Fibroblast of lung (primary cell): ENCODE data around the gene UBE2E3. TPM values are rescaled to one million over a fixed set of nuclear protein-coding genes. Genes with fewer than 3 reads are reported as not detected.
A peak's percentile ranks its signal among the peaks of the same experiment; 100 is the strongest.
"Not testable (repeated sequence)": the region's sequence is repeated elsewhere in the genome, so short reads cannot be mapped to it uniquely, and the experiment has no call there.

Source experiments
- DNase-seq, 2 donors: peaks; one replicate each; pipeline versions ENCODE4 v3.0.0 to v3.0.0-alpha.2; 2010; ENCODE audit warnings: low read depth in 2 of 2
- H2AFZ ChIP-seq: 2 replicates; pipeline ENCODE4 v1.5.1; 2012; ENCODE audit warnings: low read length, control low read depth, inconsistent platforms
- H3K27ac ChIP-seq: 2 replicates; pipeline ENCODE4 v1.5.1; 2011; ENCODE audit warnings: low read length, control low read depth; ENCODE audit not compliant: insufficient read depth
- H3K27me3 ChIP-seq: 2 replicates; pipeline ENCODE4 v1.5.1; 2011; ENCODE audit warnings: mild to moderate bottlenecking, low read length; ENCODE audit not compliant: control insufficient read depth, insufficient read depth
- H3K36me3 ChIP-seq: 2 replicates; pipeline ENCODE4 v1.5.1; 2011; ENCODE audit warnings: low read length; ENCODE audit not compliant: control insufficient read depth, insufficient read depth
- H3K4me1 ChIP-seq: 2 replicates; pipeline ENCODE4 v1.5.1; 2011; ENCODE audit warnings: low read length; ENCODE audit not compliant: control insufficient read depth, insufficient read depth; ENCODE audit errors: extremely low read depth
- H3K4me2 ChIP-seq: 2 replicates; pipeline ENCODE4 v1.5.1; 2011; ENCODE audit warnings: low read length, control low read depth; ENCODE audit not compliant: insufficient read depth; ENCODE audit errors: extremely low read depth
- H3K4me3 ChIP-seq, 4 experiments: fragments of 200-600 bp in 1 of 4; sonication (generic) in 1 of 4; replicated peaks in 1 of 4; 2 replicates each; pipeline ENCODE4 v1.5.1; 2011 to 2016; ENCODE audit warnings: low read length in 4 of 4, low read depth in 3 of 4, mild to moderate bottlenecking in 3 of 4, control low read depth in 2 of 4, inconsistent platforms in 1 of 4, mixed read lengths in 1 of 4; ENCODE audit not compliant: insufficient read depth in 1 of 4; ENCODE audit errors: control extremely low read depth in 1 of 4
- H3K79me2 ChIP-seq: 2 replicates; pipeline ENCODE4 v1.5.1; 2012; ENCODE audit warnings: mild to moderate bottlenecking, low read length, inconsistent platforms; ENCODE audit not compliant: control insufficient read depth, insufficient read depth
- H3K9ac ChIP-seq: 2 replicates; pipeline ENCODE4 v1.5.1; 2011; ENCODE audit warnings: mild to moderate bottlenecking, low read length, control low read depth; ENCODE audit not compliant: insufficient read depth
- H3K9me3 ChIP-seq: 2 replicates; pipeline ENCODE4 v1.5.1; 2012; ENCODE audit warnings: low read depth, low read length; ENCODE audit not compliant: control insufficient read depth, insufficient read depth
- H4K20me1 ChIP-seq: 2 replicates; pipeline ENCODE4 v1.5.1; 2011; ENCODE audit warnings: low read length; ENCODE audit not compliant: control insufficient read depth, insufficient read depth; ENCODE audit errors: extremely low read depth
- CTCF ChIP-seq, 2 donors: IDR thresholded peaks in 1 of 2; conservative IDR thresholded peaks in 1 of 2; 1 replicate in 1 of 2; 2 replicates in 1 of 2; pipeline ENCODE4 v1.5.1; 2011 to 2012; ENCODE audit warnings: low read length in 2 of 2, control low read depth in 1 of 2, inconsistent platforms in 1 of 2, low read depth in 1 of 2, mild to moderate bottlenecking in 1 of 2
- EZH2 ChIP-seq: IDR thresholded peaks from 2 replicates; pipeline ENCODE4 v1.5.1; 2012; ENCODE audit warnings: low read length, control low read depth, mild to moderate bottlenecking; ENCODE audit errors: missing control alignments
- polyA plus RNA-seq, 2 donors: library from polyadenylated mRNA; depleted of rRNA in 1 of 2; stranded (reverse) in 1 of 2; unstranded in 1 of 2; fragments of >200 nt; gene quantifications; 2 replicates each; pipeline ENCODE4 v1.2.1, GENCODE V29; 2011 to 2012; ENCODE audit warnings: missing spikeins in 1 of 2
- total RNA-seq: library from RNA; depleted of rRNA; stranded (reverse); fragments of >200 nt; gene quantifications from 2 replicates; pipeline ENCODE4 v1.2.1, GENCODE V29; 2014

Gene UBE2E3
- total and polyA plus RNA-seq, 2 donors (not counting 1 experiment from before 2014, with no cell fraction given): 57.5 to 138 TPM

GRCh38 chr2:181077128-181077709, 96.8 kb downstream of the UBE2E3 start:
- H2AFZ ChIP-seq: no peak overlapping the region
- no peaks in the 10 kb centered on the region for H3K27me3 ChIP-seq
- no peak overlapping the region for H3K27ac ChIP-seq
- no peaks in the 10 kb centered on the region for H3K79me2 ChIP-seq
- H3K36me3 ChIP-seq: no peaks in the 10 kb centered on the region
- H3K4me2 ChIP-seq: no peak overlapping the region
- peaks cover 5% of the 10 kb centered on the region for H3K4me1 ChIP-seq
- H3K9ac ChIP-seq: no peak overlapping the region
- H3K9me3 ChIP-seq: no peaks in the 10 kb centered on the region
- no peaks in the 10 kb centered on the region for H4K20me1 ChIP-seq
- no peak overlapping the region for H3K4me3 ChIP-seq
- peak; percentile 51 to 66 for DNase-seq
- TF ChIP-seq CTCF (conservative IDR thresholded peaks at IDR 0.05 in 1 of 2, IDR thresholded peaks at IDR 0.05 in 1 of 2; ENCODE audit: low read depth in 1 of 2, low read length in 2 of 2) (peak; percentile 59 to 60), EZH2 (no peak)

DNA sequence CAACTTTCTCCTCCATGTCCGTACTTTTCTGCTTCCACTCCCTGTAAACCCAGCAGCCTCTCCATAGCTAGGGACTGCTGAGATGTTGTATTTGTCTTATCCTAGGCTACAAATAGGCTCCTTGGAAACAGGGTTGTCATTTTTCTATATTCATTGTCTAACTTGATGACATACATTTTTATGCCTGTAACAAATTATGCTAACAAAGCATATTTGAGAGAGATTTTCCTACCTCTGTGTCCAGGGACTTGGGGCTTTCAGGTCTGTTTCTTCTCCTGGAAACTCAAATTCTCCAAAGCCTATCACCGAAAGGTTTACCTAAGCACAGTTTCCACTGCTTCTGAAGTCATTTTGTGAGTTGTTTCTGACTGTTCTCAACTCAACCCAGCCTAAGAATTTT, 102.7 kb downstream of the UBE2E3 start:
- no peaks in the 10 kb centered on the region for H3K27me3 ChIP-seq
- no peaks in the 10 kb centered on the region for H3K9me3 ChIP-seq
- DNase-seq: no peak
- TF ChIP-seq CTCF (conservative IDR thresholded peaks at IDR 0.05 in 1 of 2, IDR thresholded peaks at IDR 0.05 in 1 of 2; ENCODE audit: low read depth in 1 of 2, low read length in 2 of 2) (no peak), EZH2 (no peak)
- no peaks in the 10 kb centered on the region for H3K36me3 ChIP-seq
- no peak overlapping the region for H3K4me2 ChIP-seq
- no peak overlapping the region for H2AFZ ChIP-seq
- no peak overlapping the region for H3K27ac ChIP-seq
- no peak overlapping the region for H3K4me3 ChIP-seq
- no peaks in the 10 kb centered on the region for H3K4me1 ChIP-seq
- no peaks in the 10 kb centered on the region for H3K79me2 ChIP-seq
- H4K20me1 ChIP-seq: no peaks in the 10 kb centered on the region
- no peak overlapping the region for H3K9ac ChIP-seq

- Histone ChIP-seq H3K36me3 (no peaks in the 10 kb centered on the region), H3K4me3 (no peak overlapping the region), H3K79me2 (no peaks in the 10 kb centered on the region), H3K4me2 (no peak overlapping the region), H2AFZ (no peak overlapping the region), H3K9ac (no peak overlapping the region), H3K27ac (no peak overlapping the region), H3K9me3 (no peaks in the 10 kb centered on the region), H3K4me1 (no peaks in the 10 kb centered on the region), H4K20me1 (no peaks in the 10 kb centered on the region), H3K27me3 (no peaks in the 10 kb centered on the region)
- no peak for DNase-seq
- TF ChIP-seq CTCF (conservative IDR thresholded peaks at IDR 0.05 in 1 of 2, IDR thresholded peaks at IDR 0.05 in 1 of 2; ENCODE audit: low read depth in 1 of 2, low read length in 2 of 2): no peak
- TF ChIP-seq EZH2: no peak
These were observed 105.3 kb downstream of the UBE2E3 start for GRCh38 chr2:181085734-181086133.

GRCh38 chr2:181091920-181092319, 111.5 kb downstream of the UBE2E3 start:
- H3K9me3 ChIP-seq, H3K27me3 ChIP-seq, H3K36me3 ChIP-seq, DNase-seq, H3K4me3 ChIP-seq, H3K4me1 ChIP-seq, H3K4me2 ChIP-seq, H3K79me2 ChIP-seq, H3K27ac ChIP-seq, H3K9ac ChIP-seq, H2AFZ ChIP-seq, H4K20me1 ChIP-seq: not testable (repeated sequence)
